Measurements from ENCODE around the gene RASSF3. TPM values are rescaled to one million over a fixed set of nuclear protein-coding genes. Genes with fewer than 3 reads are reported as not detected.

RASSF3 gene
- total RNA-seq, 2 experiments from 2014 or later, result 40.4 to 41.6 TPM

- Mint-ChIP-seq H3K27ac (no peak overlapping the region), H3K27me3 (no peaks in the 10 kb centered on the region), H3K4me1 (ENCODE audit: low read depth) (peaks cover 12% of the 10 kb centered on the region), H3K9me3 (peaks cover 5% of the 10 kb centered on the region), H3K36me3 (ENCODE audit: low read depth) (no peaks in the 10 kb centered on the region), H3K4me3 (no peak overlapping the region)
- no peak for ATAC-seq
- intact Hi-C loops (cut with micrococcal nuclease), result no loop called here
- ChIA-PET CTCF (interaction anchor here (1.2 kb wide), 1 partner anchor 26 kb away, joined by 3 read pairs; no protein-coding TSS in a partner anchor), POLR2A (no interaction called here)
- no peak for DNase-seq
- no peak for TF ChIP-seq CTCF (IDR thresholded peaks at IDR 0.05)
These were observed 35.5 kb upstream of the RASSF3 start for GRCh38 chr12:64574837-64575236.

GRCh38 chr12:64577046-64577445 is 33.2 kb upstream of the RASSF3 start:
- Mint-ChIP-seq H3K27me3 (no peaks in the 10 kb centered on the region), H3K36me3 (ENCODE audit: low read depth) (no peaks in the 10 kb centered on the region), H3K27ac (no peak overlapping the region), H3K9me3 (peaks cover 5% of the 10 kb centered on the region), H3K4me3 (no peak overlapping the region), H3K4me1 (ENCODE audit: low read depth) (peaks cover 2% of the 10 kb centered on the region)
- POLR2A ChIA-PET, result no interaction called here
- DNase-seq (no peak), ATAC-seq (no peak)
- intact Hi-C loops (cut with micrococcal nuclease), result no loop called here
- no peak for TF ChIP-seq CTCF (IDR thresholded peaks at IDR 0.05)
- CTCF ChIA-PET, result interaction anchor here (1.3 kb wide), 1 partner anchor 121 kb away, joined by 3 read pairs; no protein-coding TSS in a partner anchor

GRCh38 chr12:64578566-64578965 is 31.7 kb upstream of the RASSF3 start:
- DNase-seq (no peak), ATAC-seq (no peak)
- H3K4me1 Mint-ChIP-seq (ENCODE audit: low read depth), result peaks cover 10% of the 10 kb centered on the region
- intact Hi-C loops (cut with micrococcal nuclease), result no loop called here
- CTCF ChIA-PET, result no interaction called here
- H3K27ac Mint-ChIP-seq, result no peak overlapping the region
- no peaks in the 10 kb centered on the region for H3K36me3 Mint-ChIP-seq (ENCODE audit: low read depth)
- POLR2A ChIA-PET, result no interaction called here
- no peak for TF ChIP-seq CTCF (IDR thresholded peaks at IDR 0.05)
- H3K4me3 Mint-ChIP-seq, result no peak overlapping the region
- H3K27me3 Mint-ChIP-seq, result no peaks in the 10 kb centered on the region
- H3K9me3 Mint-ChIP-seq, result peaks cover 3% of the 10 kb centered on the region

GRCh38 chr12:64580681-64581080 is 29.6 kb upstream of the RASSF3 start:
- intact Hi-C loops (cut with micrococcal nuclease), result no loop called here
- DNase-seq (no peak), ATAC-seq (no peak)
- ChIA-PET POLR2A (interaction anchor here (0.6 kb wide), 1 partner anchor 90 kb away, joined by 5 read pairs; no protein-coding TSS in a partner anchor), CTCF (interaction anchor here (1.8 to 3.0 kb wide), 2 partner anchors 31 to 116 kb away, joined by 4 to 12 read pairs; no protein-coding TSS in a partner anchor)
- Mint-ChIP-seq H3K27ac (no peak overlapping the region), H3K4me1 (ENCODE audit: low read depth) (peaks cover 20% of the 10 kb centered on the region), H3K27me3 (no peaks in the 10 kb centered on the region), H3K4me3 (no peak overlapping the region), H3K9me3 (no peaks in the 10 kb centered on the region), H3K36me3 (ENCODE audit: low read depth) (no peaks in the 10 kb centered on the region)
- TF ChIP-seq CTCF (IDR thresholded peaks at IDR 0.05), result no peak

- DNase-seq (no peak), ATAC-seq (no peak)
- Mint-ChIP-seq H3K4me1 (ENCODE audit: low read depth) (peaks cover 20% of the 10 kb centered on the region), H3K27me3 (no peaks in the 10 kb centered on the region), H3K9me3 (no peaks in the 10 kb centered on the region), H3K36me3 (ENCODE audit: low read depth) (no peaks in the 10 kb centered on the region), H3K27ac (no peak overlapping the region), H3K4me3 (no peak overlapping the region)
- intact Hi-C loops (cut with micrococcal nuclease), result no loop called here
- POLR2A ChIA-PET, result interaction anchor here (1.3 kb wide), 1 partner anchor 12 kb away, joined by 4 read pairs; no protein-coding TSS in a partner anchor
- CTCF ChIA-PET, result interaction anchor here (3.0 kb wide), 1 partner anchor 33 kb away, joined by 12 read pairs; no protein-coding TSS in a partner anchor
- no peak for TF ChIP-seq CTCF (IDR thresholded peaks at IDR 0.05)
These were observed 28.2 kb upstream of the RASSF3 start for GRCh38 chr12:64582114-64582513.
